WTC11 (cell line): Measurements from ENCODE around the gene PLK3. TPM values are rescaled to one million over a fixed set of nuclear protein-coding genes. Genes with fewer than 3 reads are reported as not detected.
A peak's percentile ranks its signal among the peaks of the same experiment; 100 is the strongest.

Experiments used
- ATF2 ChIP-seq: sonication (generic); formaldehyde crosslinking; IDR thresholded peaks from 2 replicates; pipeline ENCODE4 v1.8.1; 2022; ENCODE audit warnings: low read depth, missing genetic modification reagents, borderline replicate concordance
- ATF6 ChIP-seq: sonication (generic); formaldehyde crosslinking; IDR thresholded peaks from 2 replicates; pipeline ENCODE4 v1.8.1; 2023; ENCODE audit warnings: mild to moderate bottlenecking, missing genetic modification reagents
- CREM ChIP-seq: sonication (generic); formaldehyde crosslinking; IDR thresholded peaks from 2 replicates; pipeline ENCODE4 v1.8.1; 2022; ENCODE audit warnings: mild to moderate bottlenecking, missing genetic modification reagents, moderate library complexity
- GRHL2 ChIP-seq: fragments of 250-450 bp; sonication (Bioruptor Pico); IDR thresholded peaks from 2 replicates; pipeline ENCODE4 v1.8.0; 2022; ENCODE audit warnings: mild to moderate bottlenecking, moderate library complexity; ENCODE audit not compliant: insufficient replicate concordance, severe bottlenecking
- HMGXB4 ChIP-seq: sonication (generic); formaldehyde crosslinking; IDR thresholded peaks from 2 replicates; pipeline ENCODE4 v1.8.1; 2023; ENCODE audit warnings: mild to moderate bottlenecking, moderate library complexity, missing genetic modification reagents
- JUN ChIP-seq: sonication (generic); formaldehyde crosslinking; IDR thresholded peaks from 2 replicates; pipeline ENCODE4 v1.8.0; 2023; ENCODE audit warnings: mild to moderate bottlenecking, missing genetic modification reagents
- NR1H2 ChIP-seq: sonication (generic); formaldehyde crosslinking; IDR thresholded peaks from 2 replicates; pipeline ENCODE4 v1.9.0; 2021; ENCODE audit warnings: mild to moderate bottlenecking, moderate library complexity, missing genetic modification reagents
- PRRX2 ChIP-seq: fragments of 250-450 bp; sonication (Bioruptor Pico); IDR thresholded peaks from 2 replicates; pipeline ENCODE4 v1.8.0; 2021; ENCODE audit warnings: mild to moderate bottlenecking
- SMAD4 ChIP-seq: sonication (generic); formaldehyde crosslinking; IDR thresholded peaks from 2 replicates; pipeline ENCODE4 v1.8.0; 2022; ENCODE audit warnings: mild to moderate bottlenecking, missing genetic modification reagents
- TEAD1 ChIP-seq: sonication (generic); formaldehyde crosslinking; IDR thresholded peaks from 2 replicates; pipeline ENCODE4 v1.8.0; 2022; ENCODE audit warnings: mild to moderate bottlenecking, missing genetic modification reagents
- TEAD4 ChIP-seq: sonication (generic); formaldehyde crosslinking; IDR thresholded peaks from 2 replicates; pipeline ENCODE4 v1.8.0; 2022; ENCODE audit warnings: mild to moderate bottlenecking, missing genetic modification reagents
- TP53 ChIP-seq: sonication (generic); formaldehyde crosslinking; IDR thresholded peaks from 2 replicates; pipeline ENCODE4 v1.8.1; 2023; ENCODE audit warnings: mild to moderate bottlenecking, missing genetic modification reagents
- USF2 ChIP-seq: sonication (generic); formaldehyde crosslinking; IDR thresholded peaks from 2 replicates; pipeline ENCODE4 v1.8.1; 2023; ENCODE audit warnings: mild to moderate bottlenecking, missing genetic modification reagents, moderate library complexity
- ZNF138 ChIP-seq: sonication (generic); formaldehyde crosslinking; conservative IDR thresholded peaks from 2 replicates; pipeline ENCODE4 v1.8.1; 2022; ENCODE audit warnings: mild to moderate bottlenecking, moderate library complexity, missing genetic modification reagents
- ZNF416 ChIP-seq: fragments of 250-450 bp; sonication (Bioruptor Pico); IDR thresholded peaks from 2 replicates; pipeline ENCODE4 v1.9.0; 2021; ENCODE audit warnings: mild to moderate bottlenecking, inconsistent platforms
- ZNF423 ChIP-seq: fragments of 250-450 bp; sonication (Bioruptor Pico); IDR thresholded peaks from 2 replicates; pipeline ENCODE4 v2.1.2; 2022; ENCODE audit warnings: mild to moderate bottlenecking, moderate library complexity
- ZNF671 ChIP-seq: fragments of 250-450 bp; sonication (Bioruptor Pico); IDR thresholded peaks from 2 replicates; pipeline ENCODE4 v1.8.0; 2021; ENCODE audit warnings: mild to moderate bottlenecking
- total RNA-seq: library from RNA; stranded (reverse); gene quantifications from 3 replicates; pipeline ENCODE4 v1.2.3, GENCODE V29; 2021
- TF ChIP-seq, protein P1 (sequence below): fragments of 250-450 bp; sonication (Bioruptor Pico); IDR thresholded peaks from 2 replicates; pipeline ENCODE4 v1.9.0; 2021; ENCODE audit warnings: mild to moderate bottlenecking
- TF ChIP-seq, protein P2 (sequence below): sonication (generic); formaldehyde crosslinking; IDR thresholded peaks from 2 replicates; pipeline ENCODE4 v1.8.0; 2022; ENCODE audit warnings: mild to moderate bottlenecking, missing genetic modification reagents
- TF ChIP-seq, protein P3 (sequence below): sonication (generic); formaldehyde crosslinking; IDR thresholded peaks from 2 replicates; pipeline ENCODE4 v1.8.1; 2022; ENCODE audit warnings: low read depth, mild to moderate bottlenecking, moderate library complexity, missing genetic modification reagents, borderline replicate concordance
- TF ChIP-seq, protein P4 (sequence below): fragments of 250-450 bp; sonication (Bioruptor Pico); IDR thresholded peaks from 2 replicates; pipeline ENCODE4 v1.9.0; 2021; ENCODE audit warnings: mild to moderate bottlenecking
- TF ChIP-seq, protein P5 (sequence below): sonication (generic); formaldehyde crosslinking; IDR thresholded peaks from 2 replicates; pipeline ENCODE4 v1.8.1; 2023; ENCODE audit warnings: mild to moderate bottlenecking, missing genetic modification reagents
- TF ChIP-seq, protein P6 (sequence below): sonication (generic); formaldehyde crosslinking; conservative IDR thresholded peaks from 2 replicates; pipeline ENCODE4 v1.8.1; 2022; ENCODE audit warnings: mild to moderate bottlenecking, missing genetic modification reagents

The PLK3 gene
- total RNA-seq, 1 experiment from 2014 or later: 16.4 TPM

- TF ChIP-seq ATF2 (CRISPR knock-in tag): no peak
- TF ChIP-seq, protein P1, sequence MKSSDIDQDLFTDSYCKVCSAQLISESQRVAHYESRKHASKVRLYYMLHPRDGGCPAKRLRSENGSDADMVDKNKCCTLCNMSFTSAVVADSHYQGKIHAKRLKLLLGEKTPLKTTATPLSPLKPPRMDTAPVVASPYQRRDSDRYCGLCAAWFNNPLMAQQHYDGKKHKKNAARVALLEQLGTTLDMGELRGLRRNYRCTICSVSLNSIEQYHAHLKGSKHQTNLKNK (CRISPR knock-in tag): peak; percentile 98
- TF ChIP-seq, protein P2, sequence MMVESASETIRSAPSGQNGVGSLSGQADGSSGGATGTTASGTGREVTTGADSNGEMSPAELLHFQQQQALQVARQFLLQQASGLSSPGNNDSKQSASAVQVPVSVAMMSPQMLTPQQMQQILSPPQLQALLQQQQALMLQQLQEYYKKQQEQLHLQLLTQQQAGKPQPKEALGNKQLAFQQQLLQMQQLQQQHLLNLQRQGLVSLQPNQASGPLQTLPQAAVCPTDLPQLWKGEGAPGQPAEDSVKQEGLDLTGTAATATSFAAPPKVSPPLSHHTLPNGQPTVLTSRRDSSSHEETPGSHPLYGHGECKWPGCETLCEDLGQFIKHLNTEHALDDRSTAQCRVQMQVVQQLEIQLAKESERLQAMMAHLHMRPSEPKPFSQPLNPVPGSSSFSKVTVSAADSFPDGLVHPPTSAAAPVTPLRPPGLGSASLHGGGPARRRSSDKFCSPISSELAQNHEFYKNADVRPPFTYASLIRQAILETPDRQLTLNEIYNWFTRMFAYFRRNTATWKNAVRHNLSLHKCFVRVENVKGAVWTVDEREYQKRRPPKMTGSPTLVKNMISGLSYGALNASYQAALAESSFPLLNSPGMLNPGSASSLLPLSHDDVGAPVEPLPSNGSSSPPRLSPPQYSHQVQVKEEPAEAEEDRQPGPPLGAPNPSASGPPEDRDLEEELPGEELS (CRISPR knock-in tag): no peak
- TF ChIP-seq CREM (CRISPR knock-in tag): peak; percentile 77; the same call in 1 of the 2 replicates
- TF ChIP-seq, protein P3, sequence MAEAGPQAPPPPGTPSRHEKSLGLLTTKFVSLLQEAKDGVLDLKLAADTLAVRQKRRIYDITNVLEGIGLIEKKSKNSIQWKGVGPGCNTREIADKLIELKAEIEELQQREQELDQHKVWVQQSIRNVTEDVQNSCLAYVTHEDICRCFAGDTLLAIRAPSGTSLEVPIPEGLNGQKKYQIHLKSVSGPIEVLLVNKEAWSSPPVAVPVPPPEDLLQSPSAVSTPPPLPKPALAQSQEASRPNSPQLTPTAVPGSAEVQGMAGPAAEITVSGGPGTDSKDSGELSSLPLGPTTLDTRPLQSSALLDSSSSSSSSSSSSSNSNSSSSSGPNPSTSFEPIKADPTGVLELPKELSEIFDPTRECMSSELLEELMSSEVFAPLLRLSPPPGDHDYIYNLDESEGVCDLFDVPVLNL (CRISPR knock-in tag): peak; percentile 18; the same call in 1 of the 2 replicates
- TF ChIP-seq TP53: no peak
- TF ChIP-seq HMGXB4 (CRISPR knock-in tag): peak; percentile 50; the same call in 1 of the 2 replicates
- TF ChIP-seq ZNF416 (CRISPR knock-in tag): peak; percentile 96
- no peak; the same call in 1 of the 2 replicates for TF ChIP-seq USF2 (CRISPR knock-in tag)
- peak; percentile 77; the same call in 1 of the 2 replicates for TF ChIP-seq JUN (CRISPR knock-in tag)
- TF ChIP-seq, protein P4, sequence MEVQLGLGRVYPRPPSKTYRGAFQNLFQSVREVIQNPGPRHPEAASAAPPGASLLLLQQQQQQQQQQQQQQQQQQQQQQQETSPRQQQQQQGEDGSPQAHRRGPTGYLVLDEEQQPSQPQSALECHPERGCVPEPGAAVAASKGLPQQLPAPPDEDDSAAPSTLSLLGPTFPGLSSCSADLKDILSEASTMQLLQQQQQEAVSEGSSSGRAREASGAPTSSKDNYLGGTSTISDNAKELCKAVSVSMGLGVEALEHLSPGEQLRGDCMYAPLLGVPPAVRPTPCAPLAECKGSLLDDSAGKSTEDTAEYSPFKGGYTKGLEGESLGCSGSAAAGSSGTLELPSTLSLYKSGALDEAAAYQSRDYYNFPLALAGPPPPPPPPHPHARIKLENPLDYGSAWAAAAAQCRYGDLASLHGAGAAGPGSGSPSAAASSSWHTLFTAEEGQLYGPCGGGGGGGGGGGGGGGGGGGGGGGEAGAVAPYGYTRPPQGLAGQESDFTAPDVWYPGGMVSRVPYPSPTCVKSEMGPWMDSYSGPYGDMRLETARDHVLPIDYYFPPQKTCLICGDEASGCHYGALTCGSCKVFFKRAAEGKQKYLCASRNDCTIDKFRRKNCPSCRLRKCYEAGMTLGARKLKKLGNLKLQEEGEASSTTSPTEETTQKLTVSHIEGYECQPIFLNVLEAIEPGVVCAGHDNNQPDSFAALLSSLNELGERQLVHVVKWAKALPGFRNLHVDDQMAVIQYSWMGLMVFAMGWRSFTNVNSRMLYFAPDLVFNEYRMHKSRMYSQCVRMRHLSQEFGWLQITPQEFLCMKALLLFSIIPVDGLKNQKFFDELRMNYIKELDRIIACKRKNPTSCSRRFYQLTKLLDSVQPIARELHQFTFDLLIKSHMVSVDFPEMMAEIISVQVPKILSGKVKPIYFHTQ (CRISPR knock-in tag): peak; percentile 99
- TF ChIP-seq ATF6 (CRISPR knock-in tag): no peak
- TF ChIP-seq NR1H2 (CRISPR knock-in tag): no peak
- peak; percentile 38; the same call in 1 of the 2 replicates for TF ChIP-seq ZNF423 (CRISPR knock-in tag)
- TF ChIP-seq, protein P5, sequence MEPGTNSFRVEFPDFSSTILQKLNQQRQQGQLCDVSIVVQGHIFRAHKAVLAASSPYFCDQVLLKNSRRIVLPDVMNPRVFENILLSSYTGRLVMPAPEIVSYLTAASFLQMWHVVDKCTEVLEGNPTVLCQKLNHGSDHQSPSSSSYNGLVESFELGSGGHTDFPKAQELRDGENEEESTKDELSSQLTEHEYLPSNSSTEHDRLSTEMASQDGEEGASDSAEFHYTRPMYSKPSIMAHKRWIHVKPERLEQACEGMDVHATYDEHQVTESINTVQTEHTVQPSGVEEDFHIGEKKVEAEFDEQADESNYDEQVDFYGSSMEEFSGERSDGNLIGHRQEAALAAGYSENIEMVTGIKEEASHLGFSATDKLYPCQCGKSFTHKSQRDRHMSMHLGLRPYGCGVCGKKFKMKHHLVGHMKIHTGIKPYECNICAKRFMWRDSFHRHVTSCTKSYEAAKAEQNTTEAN (CRISPR knock-in tag): peak; percentile 50; the same call in 1 of the 2 replicates
- peak; percentile 66; the same call in 1 of the 2 replicates for TF ChIP-seq TEAD4 (CRISPR knock-in tag)
- no peak for TF ChIP-seq ZNF138 (CRISPR knock-in tag)
- peak; percentile 97 for TF ChIP-seq PRRX2 (CRISPR knock-in tag)
- TF ChIP-seq TEAD1 (CRISPR knock-in tag): peak; percentile 96
- TF ChIP-seq, protein P6, sequence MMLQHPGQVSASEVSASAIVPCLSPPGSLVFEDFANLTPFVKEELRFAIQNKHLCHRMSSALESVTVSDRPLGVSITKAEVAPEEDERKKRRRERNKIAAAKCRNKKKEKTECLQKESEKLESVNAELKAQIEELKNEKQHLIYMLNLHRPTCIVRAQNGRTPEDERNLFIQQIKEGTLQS (CRISPR knock-in tag): 0 out of 2 replicates have a peak, but pooled peaks have one; percentile 34
- peak; percentile 99 for TF ChIP-seq ZNF671 (CRISPR knock-in tag)
- 0 out of 2 replicates have a peak, but pooled peaks have one; percentile 38 for TF ChIP-seq SMAD4
- no peak for TF ChIP-seq GRHL2 (CRISPR knock-in tag)
Measured at GRCh38 chr1:44819608-44820327, 19.6 kb downstream of the PLK3 start (continued).
